CD4-positive, alpha-beta T cell treated with Interleukin-17A for 1 hour (primary cell): ENCODE data around the gene WNT6.
"Not testable (repeated sequence)": the region's sequence is repeated elsewhere in the genome, so short reads cannot be mapped to it uniquely, and the experiment has no call there.

Experiments used
- DNase-seq: peaks from one replicate; pipeline ENCODE4 v3.0.0-alpha.2; 2020

The WNT6 gene

DNA sequence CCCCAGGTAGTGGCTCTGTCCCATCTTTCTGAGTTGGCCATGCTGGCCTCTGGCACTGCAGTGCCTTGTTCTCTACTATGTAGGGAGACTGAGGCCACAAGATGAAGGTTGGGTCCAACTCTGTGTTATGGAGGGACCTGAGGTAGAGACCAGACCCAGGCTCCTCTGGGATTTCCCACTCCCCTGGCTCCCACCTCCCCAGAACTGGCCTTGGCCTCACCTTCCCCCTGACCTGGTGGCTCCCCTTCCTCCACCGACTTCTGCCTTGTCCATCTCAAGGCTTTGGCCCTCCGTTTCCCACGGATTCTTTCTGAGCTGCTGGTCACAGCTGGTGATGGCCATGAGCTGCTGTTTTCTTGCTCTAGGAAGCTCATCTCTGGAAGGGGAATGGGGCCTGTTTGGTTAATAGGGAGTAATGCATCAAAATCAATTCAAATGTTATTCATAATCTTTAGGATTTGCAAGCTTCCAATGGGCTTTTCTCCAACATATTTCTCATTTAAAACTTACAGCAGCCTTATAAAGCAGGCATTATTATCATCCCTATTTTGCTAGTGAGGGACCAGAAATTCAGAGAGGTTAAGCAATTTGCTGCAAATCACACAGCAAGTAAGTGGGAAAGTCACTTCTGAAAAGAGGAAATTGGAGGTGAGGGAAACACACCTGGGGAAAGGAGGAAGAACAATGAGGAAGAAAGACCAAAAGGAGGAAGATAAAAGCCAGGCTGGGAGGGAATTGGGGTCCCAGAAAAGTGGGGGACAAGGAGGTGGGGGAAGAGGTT, 28.9 kb upstream of the WNT6 start:
- DNase-seq = no peak

DNA sequence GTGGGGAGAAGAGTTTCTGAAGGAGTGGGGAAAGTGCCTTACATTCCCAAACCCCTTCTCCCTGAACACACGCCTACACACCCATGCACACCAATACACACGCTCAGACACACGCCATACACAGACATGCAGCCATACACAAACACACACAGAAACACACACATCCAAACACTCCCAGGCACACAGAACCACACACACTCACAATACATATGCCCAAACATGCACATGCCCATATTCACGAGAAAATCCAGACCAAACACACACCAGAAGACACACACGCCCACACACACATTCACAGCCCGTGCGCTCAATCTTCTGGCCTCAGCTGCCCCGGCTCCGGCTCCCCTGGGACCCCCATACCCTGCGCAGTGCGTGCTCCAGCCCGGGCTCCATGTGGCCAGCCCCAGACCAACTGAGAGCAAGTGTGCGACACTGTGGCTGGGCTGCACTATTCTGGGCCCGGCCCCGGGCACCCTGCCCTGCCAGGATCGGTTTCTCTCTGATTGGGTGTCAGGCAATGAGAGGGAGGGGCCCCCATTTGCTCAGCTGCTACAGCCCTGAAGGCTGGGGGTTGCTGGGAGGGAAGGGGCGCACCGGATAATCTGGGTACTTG, 28.1 kb upstream of the WNT6 start, which contains the start of gene PRKAG3:
PRKAG3 (minus strand) TSS at position 426 of the 613 bp plus-strand sequence.
- no peak for DNase-seq

DNA sequence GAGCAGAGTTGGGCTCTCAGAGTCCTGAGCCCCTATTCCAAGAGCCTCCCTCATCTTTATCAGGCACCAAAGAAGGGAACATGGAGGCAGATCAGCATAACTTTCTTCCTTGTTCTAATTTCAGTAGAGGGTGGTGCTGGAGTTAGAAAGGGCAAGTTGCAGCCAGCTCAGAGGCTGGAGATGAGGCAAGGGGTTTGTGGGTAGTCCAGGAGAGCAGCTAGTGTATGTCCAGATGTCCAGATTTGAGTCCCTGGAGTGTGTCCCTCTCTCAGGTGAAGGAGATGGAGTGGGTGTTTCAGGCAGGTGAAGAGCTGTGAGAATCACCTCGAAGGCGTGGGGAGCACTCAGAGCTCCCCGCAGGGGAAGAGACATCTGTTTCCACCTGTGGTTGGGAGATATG, 27.5 kb upstream of the WNT6 start:
- DNase-seq = no peak

DNA sequence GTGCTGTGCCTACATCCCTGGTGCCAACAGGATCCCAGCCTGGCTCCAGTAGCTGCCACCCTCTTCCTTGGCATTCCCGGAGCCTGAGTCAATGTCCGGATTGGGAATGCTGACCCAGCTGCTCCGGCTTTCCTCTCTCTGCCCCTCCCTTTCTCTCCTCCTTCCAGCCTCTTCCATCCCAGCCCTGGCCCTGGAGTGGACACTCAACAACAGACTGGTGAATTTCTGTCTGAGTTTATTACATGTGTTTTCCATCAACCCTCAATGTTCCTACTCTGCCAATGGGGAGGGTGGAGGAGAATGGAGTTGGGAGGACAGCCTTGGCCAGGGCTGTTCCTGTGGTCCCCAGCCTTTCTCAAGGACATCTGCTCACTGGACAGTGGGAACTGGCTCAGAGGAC, 27.1 kb upstream of the WNT6 start:
- no peak for DNase-seq

DNA sequence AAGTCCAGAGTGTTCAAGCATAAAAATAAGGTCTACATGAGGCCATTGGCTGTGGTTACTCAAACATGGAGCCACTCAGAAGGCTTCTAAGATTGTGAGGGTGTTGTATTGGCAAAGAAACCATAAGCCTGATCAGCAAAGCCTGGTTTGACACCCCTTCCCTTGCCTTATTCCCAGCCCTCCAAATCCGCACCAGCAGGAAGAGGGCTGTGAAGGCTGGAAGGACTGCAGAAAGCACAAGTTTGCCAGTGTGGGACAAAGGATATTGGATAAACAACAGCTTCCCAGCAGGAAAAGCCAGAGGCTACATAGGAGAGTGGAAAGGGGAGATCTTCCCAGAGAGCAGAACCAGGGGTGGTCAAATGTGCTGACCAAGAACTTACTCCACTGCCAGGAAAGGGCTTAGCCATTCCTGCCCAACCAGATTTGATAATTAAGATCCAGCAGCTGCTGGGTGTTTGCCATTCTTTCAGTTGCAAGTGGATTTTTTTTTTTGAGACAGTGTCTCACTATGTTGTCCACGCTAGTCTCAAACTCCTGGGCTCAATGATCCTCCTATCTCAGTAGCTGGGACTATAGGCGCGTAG, 26.5 kb upstream of the WNT6 start:
- DNase-seq = no peak

DNA sequence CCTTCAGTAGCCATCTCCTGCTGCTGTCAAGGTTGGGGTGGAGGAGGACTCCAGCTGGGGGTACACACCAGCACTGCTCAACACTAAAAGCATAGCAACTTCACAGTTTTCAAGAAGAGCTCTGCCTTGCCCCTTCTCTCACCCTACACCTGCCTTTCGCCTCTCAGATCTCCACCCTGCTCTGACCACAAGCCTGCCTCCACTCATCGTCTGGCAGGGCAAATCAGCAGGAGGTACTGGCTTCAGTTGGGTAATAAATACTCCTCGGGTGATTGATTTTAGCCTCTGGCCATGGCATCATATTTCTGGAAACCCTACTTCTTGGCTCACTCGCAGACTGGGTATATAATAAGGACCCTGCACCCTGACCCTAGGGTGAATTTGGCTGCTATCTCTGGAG, 24.9 kb upstream of the WNT6 start:
- no peak for DNase-seq

DNA sequence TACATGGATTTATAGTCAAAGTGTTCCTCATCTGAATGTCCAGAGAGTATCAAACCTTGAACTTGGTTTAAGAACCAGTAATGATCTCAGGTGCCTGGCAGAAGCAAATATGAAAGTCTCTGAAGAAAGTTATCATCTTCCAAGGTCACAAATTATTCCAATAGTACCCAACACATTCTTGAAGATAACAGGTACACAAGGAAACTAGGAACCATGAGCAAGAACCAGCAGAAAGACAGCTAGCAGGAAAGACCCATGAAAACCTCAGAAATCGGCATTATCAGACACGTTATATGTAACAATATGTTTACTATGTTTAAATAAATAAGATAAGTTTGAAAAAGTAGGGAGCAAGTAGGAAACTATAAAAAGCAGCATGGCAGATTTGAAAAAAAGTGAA, 22.1 kb upstream of the WNT6 start:
- no peak for DNase-seq

DNA sequence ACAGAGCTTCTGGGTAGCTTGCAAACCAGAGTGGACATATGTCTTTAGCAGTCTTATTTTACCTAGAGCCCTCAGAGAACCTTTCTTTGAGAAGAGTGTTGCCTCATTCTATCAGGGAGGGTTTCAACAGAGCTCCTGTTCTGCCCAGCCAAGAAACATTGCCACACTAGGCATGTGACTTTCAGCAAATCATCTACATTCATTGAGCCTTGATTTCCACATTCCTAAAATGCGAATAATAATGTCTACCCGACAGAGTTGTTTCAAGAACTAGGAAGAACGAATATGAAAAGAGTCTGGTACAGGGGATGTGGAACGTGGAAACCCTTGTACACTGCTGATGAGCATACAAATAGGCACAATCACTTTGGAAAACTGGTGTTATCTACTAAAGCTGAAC, 20.2 kb upstream of the WNT6 start:
- no peak for DNase-seq

DNA sequence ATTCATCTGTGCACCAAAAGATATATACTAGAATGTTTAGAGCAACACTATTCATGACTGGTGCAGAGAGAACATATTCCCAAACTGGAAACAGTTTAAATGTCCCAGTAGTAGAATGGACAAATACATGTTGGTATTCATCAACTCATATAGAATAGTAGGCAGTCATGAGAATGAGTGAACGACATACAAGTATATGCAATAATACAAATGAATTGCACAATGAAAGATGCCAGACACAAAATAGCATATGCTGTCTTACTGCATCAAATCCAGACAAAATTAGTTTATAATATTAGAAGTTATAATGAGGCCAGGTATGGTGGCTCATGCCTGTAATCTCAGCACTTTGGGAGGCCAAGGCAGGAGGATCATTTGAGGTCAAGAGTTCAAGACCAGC, 19.7 kb upstream of the WNT6 start:
- no peak for DNase-seq

DNA sequence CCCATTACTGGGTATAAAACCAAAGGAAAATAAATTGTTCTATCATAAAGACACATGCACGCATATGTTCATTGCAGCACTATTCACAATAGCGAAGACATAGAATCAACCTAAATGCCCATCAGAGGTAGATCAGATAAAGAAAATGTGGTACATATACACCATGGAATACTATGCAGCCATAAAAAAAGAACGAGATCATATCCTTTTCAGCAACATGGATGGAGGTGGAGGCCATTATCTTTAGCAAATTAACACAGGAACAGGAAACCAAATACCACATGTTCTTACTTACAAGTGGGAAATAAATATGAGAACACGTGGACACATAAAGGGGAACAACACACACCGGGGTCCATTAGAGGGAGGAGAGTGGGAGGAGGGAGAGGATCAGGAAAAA, 15.3 kb upstream of the WNT6 start:
- not testable (repeated sequence) for DNase-seq

DNA sequence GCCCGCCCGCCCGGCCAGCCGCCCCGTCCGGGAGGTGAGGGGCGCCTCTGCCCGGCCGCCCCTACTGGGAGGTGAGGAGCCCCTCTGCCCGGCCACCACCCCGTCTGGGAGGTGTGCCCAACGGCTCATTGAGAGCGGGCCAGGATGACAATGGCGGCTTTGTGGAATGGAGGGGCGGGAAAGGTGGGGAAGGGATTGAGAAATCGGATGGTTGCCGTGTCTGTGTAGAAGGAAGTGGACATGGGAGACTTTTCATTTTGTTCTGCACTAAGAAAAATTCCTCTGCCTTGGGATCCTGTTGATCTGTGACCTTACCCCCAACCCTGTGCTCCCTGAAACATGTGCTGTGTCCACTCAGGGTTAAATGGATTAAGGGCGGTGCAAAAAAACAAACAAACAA, 12.6 kb upstream of the WNT6 start:
- DNase-seq = not testable (repeated sequence)

DNA sequence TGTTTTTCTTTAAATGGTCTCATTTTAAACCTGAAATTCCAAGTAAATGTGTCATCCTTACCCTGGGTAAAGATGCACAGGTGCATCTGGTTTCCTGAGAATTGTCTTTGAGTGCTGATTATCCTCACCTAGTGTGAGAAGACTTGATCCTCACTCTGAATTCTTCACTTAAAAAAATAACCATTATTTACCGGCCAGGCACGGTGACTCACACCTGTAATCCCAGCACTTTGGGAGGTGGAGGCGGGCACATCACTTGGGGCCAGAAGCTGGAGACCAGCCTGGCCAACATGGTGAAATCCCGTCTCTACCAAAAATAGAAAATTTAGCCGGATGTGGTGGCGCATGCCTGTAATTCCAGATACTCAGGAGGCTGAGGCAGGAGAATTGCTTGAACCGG, 9.9 kb upstream of the WNT6 start:
- DNase-seq = no peak

DNA sequence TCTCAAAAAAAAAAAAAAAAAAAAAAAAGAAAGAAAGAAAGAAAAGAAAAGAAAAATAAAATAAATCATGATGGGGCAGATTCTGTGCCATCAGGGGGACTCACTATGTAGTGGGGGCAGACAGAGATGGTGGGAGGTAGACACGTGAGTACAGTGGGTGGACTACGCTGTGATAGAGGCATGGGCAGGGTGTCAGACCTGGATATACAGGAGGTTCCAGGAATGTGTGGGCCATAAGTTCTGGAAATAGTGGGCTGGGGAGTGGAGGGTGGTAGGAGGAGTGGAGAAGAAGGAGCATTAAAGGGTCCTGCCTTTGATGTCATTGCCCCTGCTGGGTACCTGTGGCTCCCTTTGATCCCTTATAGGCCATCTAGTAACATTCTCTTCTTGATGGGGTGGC, 8.8 kb upstream of the WNT6 start:
- no peak for DNase-seq

DNA sequence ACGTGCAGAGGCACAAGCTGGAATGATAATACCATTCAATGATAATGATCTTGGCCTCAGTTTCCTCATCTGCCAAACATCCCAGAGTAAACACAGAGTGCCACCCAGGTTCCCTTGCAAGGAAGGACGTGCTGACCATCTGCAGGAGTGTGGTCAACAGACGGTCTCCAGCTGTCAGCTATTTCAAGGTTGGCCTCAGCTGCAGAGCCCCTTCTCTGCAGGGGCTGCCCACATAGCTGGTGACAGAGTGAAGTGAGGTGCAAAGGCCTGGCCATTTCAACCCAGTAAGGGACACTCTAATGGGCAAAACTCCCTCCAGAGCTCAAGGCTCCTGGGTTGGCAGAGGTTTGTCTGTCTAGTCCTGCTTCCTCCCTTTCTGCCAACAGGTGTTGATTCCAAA, 8.3 kb upstream of the WNT6 start:
- DNase-seq = no peak

DNA sequence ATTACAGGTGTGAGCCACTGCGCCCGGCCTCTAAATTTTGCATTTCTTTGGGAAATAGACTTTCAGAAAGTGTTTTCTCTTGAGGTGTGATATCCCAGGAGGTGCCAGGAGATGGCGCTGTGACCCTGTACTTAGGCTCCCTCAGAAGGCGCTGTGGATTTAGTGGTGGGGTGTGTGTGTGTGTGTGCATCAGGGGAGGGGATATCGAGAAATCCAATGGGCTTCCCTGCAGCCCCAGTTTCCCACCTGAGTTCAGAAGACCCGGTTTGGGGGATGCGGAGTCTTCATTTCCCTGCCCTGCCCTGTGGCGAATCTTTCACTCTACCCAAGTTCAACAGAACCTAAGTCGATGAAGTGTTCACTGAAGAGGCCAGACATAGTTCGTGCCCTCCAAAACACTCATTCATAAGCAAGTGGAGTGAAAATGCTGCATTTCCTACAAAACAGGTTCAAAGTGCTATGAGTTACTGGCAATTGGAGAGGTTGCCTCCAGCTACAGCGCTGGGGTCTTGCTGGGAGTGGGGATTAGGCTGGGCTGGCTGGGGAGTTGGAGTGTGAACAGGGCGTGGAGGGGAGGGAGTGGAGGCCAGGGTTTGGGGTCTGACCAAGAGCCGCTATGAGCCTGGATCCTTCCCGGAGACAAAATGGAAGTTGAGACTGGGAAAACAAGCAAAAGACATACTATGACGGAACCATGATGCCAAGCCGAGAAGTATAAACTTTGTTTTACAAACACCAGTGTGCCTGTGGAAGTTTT, 6.5 kb upstream of the WNT6 start:
- peak; percentile 72 for DNase-seq

DNA sequence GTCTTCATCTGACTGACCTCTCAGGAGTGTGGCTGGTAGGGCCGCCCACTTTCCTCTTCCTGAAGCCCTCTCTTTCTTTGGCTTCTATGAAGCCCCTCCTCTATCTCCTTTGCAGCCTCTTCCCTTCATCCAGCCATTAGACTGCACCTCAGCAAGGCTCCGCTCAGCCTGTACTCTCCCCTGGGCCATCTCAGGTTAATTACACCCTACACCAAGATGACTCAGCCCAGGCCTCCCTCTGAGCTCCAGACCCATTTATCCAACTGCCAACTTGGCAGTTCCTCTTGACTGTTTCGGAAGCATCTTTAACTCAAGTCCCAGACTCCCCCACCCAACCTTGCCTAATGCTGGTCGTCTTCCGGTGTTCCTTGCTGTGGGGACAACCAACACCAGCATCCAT, 5.8 kb upstream of the WNT6 start:
- no peak for DNase-seq

DNA sequence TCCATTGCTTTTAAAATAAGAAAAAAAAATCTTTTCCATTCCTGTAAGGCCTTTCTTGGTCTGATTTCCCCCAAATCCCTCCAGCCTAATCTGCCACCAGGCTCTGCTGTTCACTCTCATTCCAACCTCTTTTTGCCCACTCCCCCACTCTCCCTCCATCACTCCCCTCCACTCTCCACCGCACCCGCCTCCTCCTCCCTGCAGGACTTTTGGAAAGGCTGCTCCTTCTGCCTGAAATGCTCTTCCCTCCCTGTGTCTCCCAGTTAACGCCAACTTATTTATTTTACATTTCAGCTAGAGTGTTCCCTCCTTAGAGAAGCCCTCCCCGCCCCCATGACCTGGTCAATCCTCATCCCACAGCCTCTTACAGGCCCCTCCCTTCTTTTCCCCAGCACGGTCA, 4.7 kb upstream of the WNT6 start:
- no peak for DNase-seq

DNA sequence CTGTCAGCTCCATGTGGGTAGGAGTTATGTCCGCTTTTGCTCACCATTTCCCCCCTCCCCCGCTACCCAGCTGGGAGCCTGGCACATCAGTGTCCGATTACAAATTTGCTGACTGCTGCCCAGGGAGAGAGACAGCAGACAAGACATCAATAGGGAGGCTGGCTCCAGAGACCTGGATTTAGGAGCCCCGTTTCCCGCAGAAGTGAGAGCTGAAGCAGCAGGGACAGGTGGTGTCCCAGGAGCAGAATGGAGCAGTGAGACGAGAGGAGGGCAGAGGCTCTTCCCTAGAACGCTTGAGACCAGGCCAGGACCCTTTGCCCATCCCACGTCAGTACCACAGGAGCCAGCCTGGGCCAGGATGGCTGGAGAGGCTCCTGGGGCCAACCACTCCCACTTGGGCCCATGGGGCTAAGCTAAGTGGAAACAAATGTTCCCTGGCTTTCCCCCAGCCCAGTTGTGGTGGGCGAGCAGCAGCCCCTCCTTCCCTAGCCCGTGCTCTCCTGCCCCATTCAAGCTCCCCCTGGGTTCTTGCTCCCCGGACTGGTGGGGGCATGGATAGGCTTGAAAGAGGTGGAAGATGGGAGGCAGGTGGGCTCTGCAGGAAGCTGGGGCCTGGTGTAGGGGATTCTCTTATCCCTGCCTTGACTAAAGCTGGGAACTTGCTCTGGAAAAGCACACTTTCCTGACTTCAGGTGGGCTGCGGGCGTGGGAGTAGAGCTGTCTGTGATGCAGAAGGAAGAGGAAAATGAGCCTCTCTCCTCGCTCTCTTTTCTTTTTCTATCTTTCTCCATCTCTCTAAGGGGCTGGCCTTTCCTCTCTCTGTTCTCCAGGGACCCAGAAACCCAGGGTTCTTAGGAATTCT, 4.1 kb upstream of the WNT6 start:
- DNase-seq = no peak

DNA sequence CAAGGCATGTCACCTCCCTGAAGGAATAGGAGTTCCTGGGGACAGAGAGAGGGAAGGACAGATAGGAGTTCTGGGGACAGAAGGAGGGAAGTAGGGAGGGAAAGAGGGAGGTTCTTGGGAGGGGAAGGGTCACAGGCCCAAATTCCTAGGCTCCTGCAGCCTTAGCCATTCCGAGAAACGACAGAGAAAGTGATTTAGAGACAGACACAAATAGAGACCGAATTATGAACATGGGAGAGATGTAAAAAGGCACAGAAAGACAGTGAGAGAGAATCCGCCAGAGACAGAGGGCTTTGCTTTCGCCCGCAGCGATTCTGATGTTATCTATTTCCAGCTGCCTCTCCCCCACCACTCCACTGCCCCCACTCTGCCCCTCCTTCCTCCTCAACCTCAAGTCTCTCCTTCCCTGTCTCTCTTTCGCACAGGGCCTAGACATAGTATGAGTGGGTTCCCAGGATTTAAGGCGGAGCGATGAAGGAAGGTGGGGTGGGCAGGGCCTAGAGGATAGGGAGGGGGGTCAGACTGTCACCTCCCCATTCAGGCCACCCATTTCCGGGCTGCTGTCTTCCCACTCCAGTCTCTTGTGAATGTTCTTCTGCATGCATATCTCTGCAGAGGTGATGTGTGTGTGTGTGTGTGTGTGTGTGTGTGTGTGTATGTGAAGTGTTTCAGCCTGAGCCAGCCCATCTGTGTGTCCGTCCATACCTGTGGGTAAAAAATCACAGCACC, 3.3 kb upstream of the WNT6 start:
- no peak for DNase-seq

DNA sequence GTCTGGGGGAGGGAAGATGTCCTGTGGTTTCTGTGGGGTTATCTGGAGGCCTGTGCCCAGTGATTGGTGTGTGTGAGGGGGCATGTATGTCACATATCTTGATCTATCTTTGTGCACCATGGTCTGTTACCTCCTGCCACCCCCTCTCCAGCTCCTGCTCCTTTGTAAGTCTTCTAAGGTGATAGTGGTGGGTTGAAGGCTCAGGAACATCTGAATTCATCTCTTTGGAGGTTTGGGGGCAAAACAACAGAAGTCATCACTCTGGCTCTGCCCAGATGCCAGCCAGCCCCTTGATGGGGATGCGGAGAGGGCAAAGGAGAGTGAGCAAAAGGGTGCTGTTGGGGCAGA, 2.7 kb upstream of the WNT6 start:
- DNase-seq = no peak

DNA sequence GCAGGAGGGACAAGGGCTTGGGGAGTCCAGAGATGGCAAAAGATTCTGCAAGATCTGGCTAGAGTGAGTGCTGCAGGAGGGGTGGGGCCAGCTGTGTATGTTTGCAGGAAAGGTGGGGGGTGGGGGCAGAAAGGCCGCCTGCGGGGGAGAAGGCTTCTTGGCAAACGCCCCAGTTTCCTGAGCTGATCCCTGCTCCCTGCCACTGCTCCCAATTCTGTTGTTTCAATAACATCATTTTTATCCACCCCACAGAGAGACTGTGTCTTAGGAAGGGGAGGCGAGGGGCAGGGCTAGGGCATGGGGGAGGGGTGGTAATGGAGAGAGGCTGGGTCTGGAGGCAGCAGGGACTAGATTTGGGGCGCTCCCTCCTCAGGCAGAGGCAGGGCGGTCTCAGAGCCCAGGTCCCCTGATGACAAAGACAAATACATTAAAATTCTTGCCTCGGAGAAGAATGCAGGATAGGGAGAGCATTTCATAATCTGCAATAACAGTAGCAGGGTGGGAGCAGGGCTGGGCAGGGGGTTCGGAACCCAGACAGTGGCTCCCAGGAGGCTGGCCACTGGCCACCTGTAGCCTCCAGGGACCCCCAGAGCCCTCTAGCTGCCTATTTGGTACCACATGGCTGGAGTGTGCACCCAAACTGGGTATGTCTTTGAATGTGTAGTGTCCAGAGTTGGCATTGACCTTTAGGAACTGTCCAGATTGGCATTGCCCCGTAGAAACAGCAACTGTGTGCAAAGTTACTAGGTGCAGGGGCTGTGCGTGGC, 2.1 kb upstream of the WNT6 start:
- no peak for DNase-seq

DNA sequence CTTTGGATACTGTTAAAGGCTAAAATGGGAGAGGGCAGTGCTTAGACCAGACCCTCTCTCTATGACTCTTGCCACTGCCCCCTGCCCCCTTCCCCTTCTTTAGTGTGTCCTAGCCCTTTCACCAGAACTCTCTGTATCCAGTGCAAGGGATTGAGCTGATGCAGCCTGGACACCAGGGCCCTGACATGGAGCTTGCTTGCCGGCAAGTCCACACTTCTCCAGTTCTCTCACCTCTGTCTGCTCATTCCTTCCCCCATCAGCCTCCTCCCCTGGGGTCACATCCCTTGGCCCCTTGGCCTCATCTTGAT, 1.5 kb upstream of the WNT6 start:
- DNase-seq = no peak
